SK-N-MC (cell line): ENCODE measurements around the gene NOTCH2.
"Not testable (repeated sequence)": the region's sequence is repeated elsewhere in the genome, so short reads cannot be mapped to it uniquely, and the experiment has no call there.

ENCODE experiments used
- EZH2 ChIP-seq: fragments of 200-600 bp; sonication (generic); IDR thresholded peaks from one replicate; pipeline ENCODE4 v1.6.1; 2017; ENCODE audit warnings: antibody characterized with exemption
- POLR2AphosphoS5 ChIP-seq: IDR thresholded peaks from 2 replicates; pipeline ENCODE4 v1.6.1; 2012; ENCODE audit warnings: mild to moderate bottlenecking, low read depth, low read length, borderline replicate concordance

DNA sequence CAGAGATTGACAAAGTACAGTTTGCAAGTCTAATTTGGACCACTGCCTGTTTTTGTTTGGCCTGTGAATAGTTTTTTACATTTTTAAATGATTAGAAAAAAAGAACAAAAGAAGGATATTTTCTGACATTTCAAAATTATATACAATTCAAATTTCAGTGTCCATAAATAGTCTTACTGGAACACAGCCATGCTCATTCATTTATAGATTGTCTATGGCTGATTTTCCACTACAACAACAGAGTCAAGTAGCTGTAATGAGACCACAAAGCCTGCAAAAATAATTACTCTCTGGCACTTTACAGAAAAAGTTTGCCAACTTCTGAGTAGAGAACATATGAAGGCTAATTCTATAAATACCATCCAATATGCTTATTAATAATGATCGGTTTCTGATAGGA, 61.1 kb downstream of the NOTCH2 start:
- not testable (repeated sequence) for TF ChIP-seq EZH2, POLR2AphosphoS5
